OCI-LY7 (cell line): ENCODE data around the gene SPON1.

Experiments used
- EZH2phosphoT487 ChIP-seq: fragments of 200-600 bp; sonication (generic); IDR thresholded peaks from 2 replicates; pipeline ENCODE4 v1.6.1; 2018; ENCODE audit warnings: low read depth, borderline replicate concordance, mild to moderate bottlenecking, mixed run types, antibody characterized with exemption, low read length, moderate library complexity, mixed read lengths
- TF ChIP-seq, protein P1 (sequence below): fragments of 200-600 bp; sonication (generic); conservative IDR thresholded peaks from 2 replicates; pipeline ENCODE4 v1.5.1; 2014; ENCODE audit warnings: mild to moderate bottlenecking, antibody characterized with exemption, low read length, moderate library complexity, mixed read lengths

GRCh38 chr11:14240951-14241350, 278.4 kb downstream of the SPON1 start:
- TF ChIP-seq, protein P1, sequence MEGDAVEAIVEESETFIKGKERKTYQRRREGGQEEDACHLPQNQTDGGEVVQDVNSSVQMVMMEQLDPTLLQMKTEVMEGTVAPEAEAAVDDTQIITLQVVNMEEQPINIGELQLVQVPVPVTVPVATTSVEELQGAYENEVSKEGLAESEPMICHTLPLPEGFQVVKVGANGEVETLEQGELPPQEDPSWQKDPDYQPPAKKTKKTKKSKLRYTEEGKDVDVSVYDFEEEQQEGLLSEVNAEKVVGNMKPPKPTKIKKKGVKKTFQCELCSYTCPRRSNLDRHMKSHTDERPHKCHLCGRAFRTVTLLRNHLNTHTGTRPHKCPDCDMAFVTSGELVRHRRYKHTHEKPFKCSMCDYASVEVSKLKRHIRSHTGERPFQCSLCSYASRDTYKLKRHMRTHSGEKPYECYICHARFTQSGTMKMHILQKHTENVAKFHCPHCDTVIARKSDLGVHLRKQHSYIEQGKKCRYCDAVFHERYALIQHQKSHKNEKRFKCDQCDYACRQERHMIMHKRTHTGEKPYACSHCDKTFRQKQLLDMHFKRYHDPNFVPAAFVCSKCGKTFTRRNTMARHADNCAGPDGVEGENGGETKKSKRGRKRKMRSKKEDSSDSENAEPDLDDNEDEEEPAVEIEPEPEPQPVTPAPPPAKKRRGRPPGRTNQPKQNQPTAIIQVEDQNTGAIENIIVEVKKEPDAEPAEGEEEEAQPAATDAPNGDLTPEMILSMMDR: no peak
- TF ChIP-seq EZH2phosphoT487: no peak
